ENCODE data around the gene ELL2.
"Not testable (repeated sequence)": the region's sequence is repeated elsewhere in the genome, so short reads cannot be mapped to it uniquely, and the experiment has no call there.

ELL2 gene

GRCh38 chr5:95883185-95884016 is 78.2 kb downstream of the ELL2 start:
- DNase-seq (ENCODE audit: low spot score): no peak
- no peak for FAIRE-seq

DNA sequence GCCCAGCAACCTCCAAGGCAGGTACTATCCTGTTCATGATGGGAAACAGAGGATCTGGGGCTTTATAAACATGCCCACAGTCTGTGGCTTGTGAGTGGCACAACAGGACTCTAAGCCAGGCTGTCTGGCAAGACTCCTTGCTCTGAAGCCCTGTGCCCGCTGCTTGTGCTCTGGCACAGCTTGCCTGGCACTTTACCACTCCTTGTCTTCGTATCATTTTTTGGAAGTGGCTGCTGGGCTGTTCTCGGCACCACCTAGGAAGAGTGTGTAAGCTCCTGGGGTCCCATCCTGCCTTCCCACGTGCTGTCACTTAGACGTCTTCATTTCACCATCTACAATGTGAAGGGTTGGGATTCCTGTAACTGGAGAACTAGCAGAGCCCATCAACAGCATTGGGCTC is 79.8 kb downstream of the ELL2 start:
- DNase-seq (ENCODE audit: low spot score) (no peak), FAIRE-seq (no peak)

DNA sequence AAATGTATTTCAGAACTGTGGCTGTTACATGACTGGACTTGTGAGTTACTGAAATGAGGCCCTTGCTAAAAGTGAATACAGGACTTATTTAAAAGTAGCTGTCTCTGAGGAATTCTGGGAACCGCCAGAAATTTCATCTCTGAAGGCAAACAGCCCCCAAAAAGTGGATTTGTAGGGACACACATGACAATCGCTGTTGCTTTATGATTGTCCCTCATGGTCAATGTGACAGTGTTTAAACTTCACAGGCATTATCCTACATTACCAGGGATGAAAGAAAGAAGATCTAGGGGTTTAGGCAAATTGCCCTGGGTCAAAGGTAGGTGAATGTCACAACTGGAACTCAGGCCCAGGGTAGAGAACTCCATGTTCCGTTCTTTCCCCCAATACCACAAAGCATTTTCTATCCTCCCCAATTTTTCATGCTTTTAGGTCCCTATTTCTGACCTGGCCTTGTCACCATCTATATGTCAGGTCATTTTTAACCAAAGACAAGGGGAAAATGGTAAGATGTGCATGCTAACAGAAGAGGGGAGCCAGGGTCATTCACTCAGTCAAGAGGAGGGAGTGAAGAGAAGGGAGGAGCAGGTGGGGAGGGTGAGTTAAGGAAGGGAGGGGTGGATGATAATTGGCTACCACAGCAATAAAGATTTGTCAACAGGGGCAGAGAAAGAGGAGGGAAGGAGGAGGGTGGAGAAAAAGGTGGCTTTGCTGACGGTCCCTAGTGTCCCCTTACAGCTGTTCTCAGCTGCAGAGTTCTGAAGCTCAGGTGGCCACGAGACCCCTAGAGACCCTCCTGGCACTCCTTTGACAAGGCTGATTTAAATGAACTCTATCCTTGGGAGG is 81.3 kb downstream of the ELL2 start:
- DNase-seq (ENCODE audit: low spot score) (no peak), FAIRE-seq (no peak)

DNA sequence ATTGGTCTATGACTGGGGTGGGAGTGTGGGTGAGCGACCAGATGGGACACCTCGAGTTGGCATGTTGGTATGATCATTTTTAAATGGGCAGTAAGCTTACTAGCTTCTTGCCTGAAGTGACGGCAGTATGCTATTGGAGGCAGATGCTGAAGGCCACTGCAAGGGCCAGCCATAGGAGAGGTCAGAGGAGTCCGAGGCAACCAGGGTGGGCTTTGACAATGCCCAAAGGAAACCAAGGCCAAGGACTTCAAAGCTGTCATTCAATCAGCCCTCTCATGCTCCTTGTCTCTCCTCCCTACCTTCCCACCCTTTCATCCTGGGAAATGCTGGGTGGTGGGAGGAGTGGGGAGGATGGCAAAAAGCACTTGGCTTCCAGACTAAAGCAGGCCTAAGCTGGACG is 82.0 kb downstream of the ELL2 start:
- no peak for FAIRE-seq

DNA sequence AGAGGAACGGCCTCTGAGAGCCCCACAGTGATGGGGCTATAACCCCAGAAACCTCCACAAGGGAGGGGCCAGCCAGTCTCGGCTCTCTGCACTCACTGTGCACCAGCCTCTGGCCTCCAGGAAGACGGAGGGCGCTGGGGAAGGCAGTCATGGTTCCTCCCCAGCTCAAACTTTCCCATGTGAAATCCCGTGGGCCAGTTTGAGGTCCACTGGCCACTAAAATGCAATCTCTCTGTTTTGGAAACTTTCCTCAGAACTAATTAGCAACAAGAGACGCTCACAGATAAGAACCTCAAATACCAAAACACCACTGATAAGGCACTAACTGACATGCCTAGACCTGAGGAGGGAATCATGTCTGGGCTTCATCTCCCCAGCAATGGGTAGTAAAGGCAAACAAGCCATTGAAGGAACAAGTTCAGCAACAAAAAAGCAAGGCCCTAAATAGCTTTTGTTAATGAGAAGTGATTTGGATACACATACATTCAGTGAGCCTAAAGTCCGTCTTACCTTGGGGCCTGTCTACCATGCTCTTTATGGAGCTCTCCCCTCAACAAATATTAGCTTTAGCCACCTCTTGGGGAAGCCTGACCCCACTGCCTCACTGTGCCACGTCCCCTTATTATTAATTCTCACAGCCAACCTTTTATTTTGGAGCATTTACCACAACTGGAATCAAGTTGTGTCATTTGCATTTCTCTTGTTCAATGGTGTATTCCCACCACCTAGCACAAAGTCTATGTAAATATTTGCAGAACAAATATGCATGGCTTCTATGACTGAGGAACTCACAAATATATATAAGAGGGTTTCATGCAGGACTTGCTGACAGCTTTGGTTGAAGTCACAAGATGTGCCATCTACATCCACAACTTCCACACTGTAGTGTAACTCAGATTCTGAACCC is 83.0 kb downstream of the ELL2 start:
- DNase-seq (ENCODE audit: low spot score) (no peak), FAIRE-seq (no peak)

More for the DNA sequence above, 82.0 kb downstream of the ELL2 start:
- no peak for DNase-seq (ENCODE audit: low spot score)

DNA sequence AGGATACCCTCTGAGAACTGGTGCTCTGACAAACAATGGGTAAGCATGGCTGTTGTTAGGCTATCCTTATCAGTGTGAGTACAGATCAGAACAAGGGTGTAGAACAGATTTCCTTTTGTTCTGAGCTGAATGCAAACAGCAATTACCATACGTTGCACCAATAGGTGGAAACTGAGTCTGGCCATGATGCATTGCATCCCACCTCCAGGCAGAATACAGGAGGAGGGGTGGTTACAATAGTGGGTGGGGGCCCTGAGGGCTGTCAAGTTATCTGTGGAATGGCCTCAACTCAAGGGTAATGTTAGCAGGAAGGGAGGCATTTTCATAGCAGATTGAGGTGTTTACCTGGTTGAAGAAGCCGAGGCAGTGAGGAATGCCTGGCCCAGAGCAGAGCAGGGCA is 84.9 kb downstream of the ELL2 start:
- DNase-seq (ENCODE audit: low spot score): no peak
- FAIRE-seq: no peak

GRCh38 chr5:95874246-95874645 is 87.4 kb downstream of the ELL2 start:
- FAIRE-seq: no peak
- no peak for DNase-seq (ENCODE audit: low spot score)

DNA sequence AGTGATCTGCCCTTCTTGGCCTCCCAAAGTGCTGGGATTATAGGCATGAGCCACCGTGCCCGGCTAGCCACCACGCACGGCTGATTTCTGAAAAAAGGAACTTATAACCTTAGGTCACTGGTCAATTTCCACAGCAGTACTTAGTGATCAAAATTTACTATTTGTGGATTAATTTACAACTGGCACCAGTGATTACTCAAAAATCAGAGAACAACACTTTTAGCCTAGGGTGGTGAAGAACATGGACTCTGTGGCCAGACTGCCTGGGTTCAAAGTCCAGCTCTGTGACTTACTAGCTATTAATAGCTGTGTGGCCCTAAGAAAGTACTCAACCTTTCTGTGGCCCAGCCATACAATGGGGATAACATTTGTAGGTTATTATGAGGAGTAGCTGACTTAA is 88.3 kb downstream of the ELL2 start:
- FAIRE-seq (no peak), DNase-seq (ENCODE audit: low spot score) (no peak)

DNA sequence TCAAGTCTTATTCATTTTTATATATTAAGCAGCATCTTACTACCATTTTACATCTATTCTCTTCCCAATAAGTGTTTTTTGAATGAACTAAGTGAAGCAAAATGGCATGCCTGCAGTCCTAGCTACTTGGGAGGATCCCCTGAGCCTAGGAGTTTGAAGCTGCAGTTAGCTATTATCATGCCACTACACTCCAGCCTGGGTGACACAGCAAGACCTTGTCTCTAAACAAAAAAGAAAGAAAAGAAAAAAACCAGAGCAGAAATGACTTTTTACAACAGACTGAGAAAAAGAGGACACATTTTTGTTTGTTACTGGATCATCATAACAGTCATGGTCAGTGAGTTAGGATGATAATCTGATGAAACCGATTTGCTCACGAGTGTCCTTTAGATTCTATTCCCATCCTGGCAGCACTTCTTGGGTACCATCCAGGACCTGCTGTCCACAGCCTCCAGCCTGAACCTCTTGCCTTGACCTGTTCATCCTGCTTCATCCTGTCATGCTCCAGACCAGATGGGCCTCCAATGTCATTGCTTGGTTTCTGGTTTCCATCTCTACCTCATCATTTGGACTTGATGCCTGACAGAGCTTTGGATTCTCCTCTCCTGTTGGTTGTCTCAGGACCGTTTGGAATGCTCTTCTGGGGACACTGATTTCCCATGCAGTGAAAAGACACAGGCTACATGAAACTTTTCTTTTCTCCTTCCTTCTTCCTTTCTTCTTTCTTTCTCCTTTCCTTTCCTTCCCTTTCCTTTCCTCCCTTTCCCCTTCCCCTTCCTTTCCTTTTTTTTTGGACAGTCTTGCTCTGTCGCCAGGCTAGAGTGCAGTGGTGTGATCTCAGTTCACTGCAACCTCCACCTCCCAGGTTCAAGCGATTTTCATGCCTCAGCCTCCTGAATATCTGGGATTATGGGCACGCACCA is 89.0 kb downstream of the ELL2 start:
- FAIRE-seq: no peak
- DNase-seq (ENCODE audit: low spot score): no peak

DNA sequence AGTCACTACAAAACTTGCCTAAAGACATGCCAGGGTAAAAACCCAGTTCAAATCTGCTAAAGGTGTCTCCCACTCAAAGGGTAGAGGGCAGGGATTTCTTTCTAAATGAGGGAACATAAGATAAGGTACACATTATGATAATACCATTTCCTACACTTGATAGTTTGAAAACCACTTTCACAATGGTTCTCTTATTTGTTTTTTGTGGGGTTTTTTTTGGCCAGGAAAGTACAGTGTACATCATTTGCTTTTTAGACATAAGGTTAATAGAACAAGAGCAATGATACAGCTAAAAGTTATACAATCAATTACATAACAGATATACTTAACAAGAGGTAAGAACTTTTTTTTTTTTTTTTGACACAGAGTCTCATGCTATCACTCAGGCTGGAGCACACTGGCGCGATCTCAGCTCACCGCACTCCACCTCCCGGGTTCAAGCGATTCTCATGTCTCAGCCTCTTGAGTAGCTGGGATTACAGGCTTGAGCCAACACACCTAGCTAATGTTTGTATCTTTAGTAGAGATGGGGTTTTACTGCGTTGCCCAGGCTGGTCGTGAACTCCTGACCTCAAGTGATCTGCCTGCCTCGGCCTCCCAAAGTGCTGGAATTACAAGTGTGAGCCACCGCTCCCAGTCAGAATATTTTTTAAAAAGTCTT is 90.4 kb downstream of the ELL2 start:
- DNase-seq (ENCODE audit: low spot score): no peak
- no peak for FAIRE-seq

DNA sequence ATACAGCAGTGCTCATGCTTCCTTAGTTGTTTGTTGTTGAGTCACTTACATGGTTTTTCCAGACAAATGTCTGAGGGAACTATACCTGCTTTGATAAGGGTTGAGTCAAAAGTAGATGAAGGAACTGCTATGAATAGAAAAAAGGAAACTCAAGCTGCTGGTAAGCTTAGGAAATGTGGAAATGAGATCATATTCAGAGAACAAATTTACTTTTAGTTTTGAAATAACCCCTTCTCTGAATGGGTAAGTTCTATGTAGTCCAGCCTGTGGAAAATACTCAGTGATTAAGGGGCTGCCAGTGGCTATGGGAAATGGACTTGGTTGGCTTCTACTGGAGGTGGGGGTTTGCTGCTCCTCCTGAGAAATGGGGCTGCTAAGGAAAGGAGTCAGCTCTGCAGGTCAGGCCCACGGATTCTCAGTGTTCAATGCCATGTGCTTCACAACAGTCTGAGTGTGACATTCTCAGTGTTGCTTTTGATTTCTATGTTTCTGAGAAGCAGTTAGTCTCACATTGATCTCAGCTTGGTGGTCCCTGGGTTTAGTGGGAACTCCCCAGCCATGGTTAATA is 91.5 kb downstream of the ELL2 start:
- DNase-seq (ENCODE audit: low spot score): no peak
- FAIRE-seq: no peak

- not testable (repeated sequence) for DNase-seq (ENCODE audit: low spot score); FAIRE-seq
Observed at GRCh38 chr5:95869173-95869855, 92.3 kb downstream of the ELL2 start.

DNA sequence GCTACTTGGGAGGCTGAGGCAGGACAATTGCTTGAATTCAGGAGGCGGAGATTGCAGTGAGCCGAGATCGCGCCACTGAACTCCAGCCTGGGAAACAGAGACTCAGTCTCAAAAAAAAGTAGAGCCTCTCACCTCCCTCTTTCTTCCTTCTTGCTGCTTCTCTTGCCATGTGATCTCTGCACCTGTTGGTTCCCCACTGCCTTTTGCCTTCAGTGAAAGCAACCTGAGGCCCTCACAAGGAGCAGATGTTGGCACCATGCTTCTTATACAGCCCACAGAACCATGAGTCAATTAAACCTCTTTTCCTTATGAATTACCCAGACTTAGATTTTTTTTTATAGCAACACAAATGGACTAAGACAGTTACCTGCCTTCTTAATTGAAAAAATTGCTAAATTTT is 93.5 kb downstream of the ELL2 start:
- FAIRE-seq (no peak), DNase-seq (ENCODE audit: low spot score) (no peak)

DNA sequence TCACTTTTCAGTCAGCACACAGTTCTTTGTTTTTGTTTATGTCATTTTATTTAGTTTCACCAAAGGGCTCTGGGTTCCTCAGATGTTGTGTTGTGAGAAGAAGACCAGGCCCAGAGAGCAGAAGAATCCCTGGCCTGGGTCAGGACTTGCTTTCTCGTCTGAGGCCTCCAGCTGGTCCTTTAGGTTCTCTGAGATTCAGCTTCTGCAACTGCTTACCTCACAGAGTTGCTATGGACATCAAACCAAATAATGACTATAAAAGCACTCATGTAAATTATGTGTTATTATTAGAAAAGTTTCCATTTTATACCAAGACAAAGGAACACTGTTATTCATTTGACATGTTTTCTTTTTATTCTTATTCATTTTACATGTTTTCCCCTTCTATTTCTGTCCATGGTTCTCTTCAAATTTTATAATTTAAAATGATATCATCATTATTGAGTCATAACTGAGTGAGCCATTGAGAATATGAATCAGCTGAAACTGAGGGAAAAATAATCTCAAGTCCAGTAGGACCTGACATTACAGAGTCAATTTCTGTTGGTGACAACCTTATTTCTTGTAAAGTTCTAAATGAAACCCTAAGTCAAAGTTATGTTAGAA is 95.1 kb downstream of the ELL2 start:
- no peak for FAIRE-seq
- no peak for DNase-seq (ENCODE audit: low spot score)

DNA sequence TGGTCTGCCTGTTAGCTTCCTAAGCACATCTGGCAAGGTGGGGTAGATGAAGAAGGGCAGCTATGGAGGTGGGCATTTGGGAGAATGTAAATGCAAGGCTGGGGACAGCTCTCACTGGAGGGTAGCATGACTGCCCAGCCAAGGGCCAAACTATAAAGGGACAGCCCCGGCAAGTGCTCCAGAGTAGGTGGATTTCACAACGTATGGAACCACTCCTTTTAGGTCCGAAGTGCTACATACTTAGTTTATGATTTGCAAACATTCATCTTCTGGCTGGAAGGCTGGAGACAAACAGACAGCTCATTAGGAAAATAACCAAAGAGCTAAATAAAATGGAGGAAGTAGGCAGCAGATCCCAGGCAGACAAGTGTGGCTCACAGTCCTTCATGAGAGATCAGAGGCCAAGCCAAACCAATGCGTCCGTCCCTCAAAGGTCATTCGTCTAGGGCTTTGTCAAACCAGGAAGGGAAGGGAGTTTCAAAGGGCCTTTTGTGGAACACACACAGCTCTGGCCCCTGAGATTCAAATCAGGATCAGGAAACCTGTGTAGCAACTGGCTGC is 96.6 kb downstream of the ELL2 start:
- FAIRE-seq (no peak), DNase-seq (ENCODE audit: low spot score) (no peak)

DNA sequence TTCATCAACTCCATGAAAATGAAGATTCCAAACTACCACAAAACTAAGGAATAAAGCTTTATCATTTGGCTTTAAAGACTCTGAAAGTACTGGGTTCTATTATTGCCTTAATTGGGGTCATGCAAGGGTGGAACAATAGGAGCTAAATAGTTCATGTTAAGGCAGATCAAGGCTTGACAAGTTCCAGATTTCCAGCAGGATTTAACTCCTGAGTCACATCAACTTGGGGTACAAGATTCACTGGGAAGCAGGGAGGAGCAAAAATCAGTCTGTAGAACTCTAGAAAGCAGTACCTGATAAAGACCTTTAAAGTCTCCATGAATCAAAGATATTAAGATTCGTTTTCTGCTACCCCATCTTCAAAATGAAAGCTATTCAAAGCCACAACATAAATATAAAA is 97.2 kb downstream of the ELL2 start:
- no peak for FAIRE-seq
- DNase-seq (ENCODE audit: low spot score): no peak

GRCh38 chr5:95863383-95863757 is 98.3 kb downstream of the ELL2 start:
- DNase-seq (ENCODE audit: low spot score) (no peak), FAIRE-seq (no peak)

DNA sequence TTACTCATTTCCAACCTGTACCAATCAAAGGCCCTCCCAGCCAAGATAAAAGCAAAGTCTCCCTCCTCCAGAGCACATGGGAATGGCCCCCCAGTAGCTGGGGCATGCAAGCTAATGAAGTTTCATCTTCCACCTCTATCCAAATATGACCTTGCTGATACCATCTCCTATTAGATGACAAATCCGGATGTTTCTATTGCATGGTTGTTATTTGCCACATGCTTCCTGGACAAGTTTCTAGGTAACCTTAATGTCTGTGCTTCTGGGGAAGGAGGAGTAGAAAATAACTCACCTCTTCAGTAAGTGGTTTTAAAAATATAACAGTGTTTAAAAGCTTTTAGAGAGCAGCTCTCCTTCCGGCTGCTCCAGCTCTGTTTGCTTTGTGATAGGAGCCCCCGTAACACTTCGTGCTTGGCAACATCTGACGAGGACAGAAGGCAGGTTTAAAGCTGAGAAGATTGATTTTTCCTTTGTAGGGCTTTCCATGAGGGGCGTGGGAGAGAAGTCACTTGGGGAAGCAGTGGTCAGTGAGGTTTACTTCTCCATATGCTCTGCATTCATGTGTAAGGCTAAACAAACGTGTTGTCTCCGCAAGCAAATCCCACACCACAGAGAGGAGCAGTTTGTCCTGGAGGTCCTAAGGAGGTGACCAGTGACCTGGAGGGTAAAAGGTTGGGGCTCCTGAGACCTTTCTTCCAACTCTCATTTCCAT is 98.8 kb downstream of the ELL2 start:
- DNase-seq (ENCODE audit: low spot score) (no peak), FAIRE-seq (no peak)

Measured in urothelium cell line (cell line).